PFSK-1 (cell line): ENCODE measurements around the gene NXT1.

ENCODE experiments used
- FOXP2 ChIP-seq: optimal IDR thresholded peaks from 2 replicates; pipeline ENCODE3; 2011; ENCODE audit warnings: borderline replicate concordance, control low read depth, inconsistent platforms; ENCODE audit not compliant: insufficient read depth; ENCODE audit errors: extremely low read length, extremely low read depth
- POLR2AphosphoS5 ChIP-seq: IDR thresholded peaks from 2 replicates; pipeline ENCODE4 v1.6.1; 2012; ENCODE audit warnings: low read depth, mild to moderate bottlenecking, control low read depth, low read length, moderate library complexity
- SIN3A ChIP-seq: IDR thresholded peaks from 2 replicates; pipeline ENCODE4 v1.6.1; 2012; ENCODE audit warnings: mild to moderate bottlenecking, low read length, moderate library complexity, borderline replicate concordance; ENCODE audit not compliant: insufficient read depth
- TAF1 ChIP-seq: IDR thresholded peaks from 2 replicates; pipeline ENCODE4 v1.6.1; 2012; ENCODE audit warnings: low read length, control low read depth, borderline replicate concordance; ENCODE audit not compliant: insufficient read depth
- TF ChIP-seq, protein P1 (sequence below), 2 experiments: IDR thresholded peaks; 2 replicates each; pipeline versions ENCODE4 v1.6.1 to v1.8.0; 2011 to 2012; ENCODE audit warnings: low read depth in 2 of 2, low read length in 2 of 2, control low read depth in 1 of 2, inconsistent platforms in 1 of 2, mild to moderate bottlenecking in 1 of 2, moderate library complexity in 1 of 2; ENCODE audit not compliant: insufficient read depth in 1 of 2

Gene NXT1

DNA sequence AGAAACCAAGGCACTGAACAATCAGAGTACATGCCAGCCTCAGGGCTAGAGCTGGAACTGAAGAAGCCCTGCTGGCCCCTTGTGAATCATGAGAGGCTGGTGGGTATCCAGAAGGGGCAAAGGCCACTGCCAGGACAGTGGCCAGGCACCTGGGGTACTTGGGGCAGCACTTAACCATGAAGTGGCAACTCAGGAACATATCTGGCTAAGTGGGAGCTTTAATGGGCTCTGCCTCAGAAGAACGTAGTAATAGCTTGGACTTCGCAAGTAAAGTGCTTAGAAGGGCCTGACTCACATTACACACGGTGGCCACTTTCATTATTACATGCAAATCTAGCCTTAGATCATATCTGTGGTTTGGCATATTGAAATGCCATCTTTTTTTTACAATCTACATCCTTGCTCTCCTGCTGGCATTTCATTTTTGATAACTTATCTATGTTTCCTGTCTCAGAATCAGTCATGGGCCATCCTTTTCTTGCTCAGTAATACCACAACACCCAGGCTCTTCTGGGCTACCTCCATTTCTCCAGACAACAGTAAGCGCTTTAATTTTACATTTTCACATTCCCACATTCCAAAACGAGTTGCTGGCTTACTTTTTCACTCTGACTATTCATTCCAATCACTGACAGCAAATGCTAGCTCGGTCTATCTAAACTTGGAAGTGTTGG is 49.1 kb downstream of the NXT1 start:
- TF ChIP-seq SIN3A (no peak), FOXP2 (no peak), TAF1 (no peak), POLR2AphosphoS5 (no peak)
- TF ChIP-seq, protein P1, sequence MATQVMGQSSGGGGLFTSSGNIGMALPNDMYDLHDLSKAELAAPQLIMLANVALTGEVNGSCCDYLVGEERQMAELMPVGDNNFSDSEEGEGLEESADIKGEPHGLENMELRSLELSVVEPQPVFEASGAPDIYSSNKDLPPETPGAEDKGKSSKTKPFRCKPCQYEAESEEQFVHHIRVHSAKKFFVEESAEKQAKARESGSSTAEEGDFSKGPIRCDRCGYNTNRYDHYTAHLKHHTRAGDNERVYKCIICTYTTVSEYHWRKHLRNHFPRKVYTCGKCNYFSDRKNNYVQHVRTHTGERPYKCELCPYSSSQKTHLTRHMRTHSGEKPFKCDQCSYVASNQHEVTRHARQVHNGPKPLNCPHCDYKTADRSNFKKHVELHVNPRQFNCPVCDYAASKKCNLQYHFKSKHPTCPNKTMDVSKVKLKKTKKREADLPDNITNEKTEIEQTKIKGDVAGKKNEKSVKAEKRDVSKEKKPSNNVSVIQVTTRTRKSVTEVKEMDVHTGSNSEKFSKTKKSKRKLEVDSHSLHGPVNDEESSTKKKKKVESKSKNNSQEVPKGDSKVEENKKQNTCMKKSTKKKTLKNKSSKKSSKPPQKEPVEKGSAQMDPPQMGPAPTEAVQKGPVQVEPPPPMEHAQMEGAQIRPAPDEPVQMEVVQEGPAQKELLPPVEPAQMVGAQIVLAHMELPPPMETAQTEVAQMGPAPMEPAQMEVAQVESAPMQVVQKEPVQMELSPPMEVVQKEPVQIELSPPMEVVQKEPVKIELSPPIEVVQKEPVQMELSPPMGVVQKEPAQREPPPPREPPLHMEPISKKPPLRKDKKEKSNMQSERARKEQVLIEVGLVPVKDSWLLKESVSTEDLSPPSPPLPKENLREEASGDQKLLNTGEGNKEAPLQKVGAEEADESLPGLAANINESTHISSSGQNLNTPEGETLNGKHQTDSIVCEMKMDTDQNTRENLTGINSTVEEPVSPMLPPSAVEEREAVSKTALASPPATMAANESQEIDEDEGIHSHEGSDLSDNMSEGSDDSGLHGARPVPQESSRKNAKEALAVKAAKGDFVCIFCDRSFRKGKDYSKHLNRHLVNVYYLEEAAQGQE (IDR thresholded peaks at IDR 0.05; ENCODE audit: insufficient read depth in 1 of 2, low read depth in 2 of 2, low read length in 2 of 2), result no peak

DNA sequence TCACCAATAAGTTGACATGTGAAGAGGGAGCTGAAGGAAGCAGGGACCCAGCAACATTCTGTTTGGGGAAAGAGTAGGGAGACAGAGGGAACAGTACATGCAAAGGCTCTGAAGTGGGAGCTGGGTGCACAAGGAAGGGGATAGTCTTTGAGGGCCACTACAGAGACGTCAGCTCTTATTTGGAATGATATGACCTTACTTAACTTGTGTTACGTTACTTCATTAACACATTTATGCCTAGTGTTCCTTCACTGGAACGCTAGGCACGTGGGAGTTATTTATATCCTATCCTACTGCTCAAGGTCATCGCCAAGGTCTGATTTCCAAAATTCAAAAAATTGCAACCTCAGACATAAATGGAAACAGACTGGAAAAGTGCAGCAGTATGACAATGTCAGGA is 50.5 kb downstream of the NXT1 start:
- TF ChIP-seq, protein P1 (IDR thresholded peaks at IDR 0.05; ENCODE audit: insufficient read depth in 1 of 2, low read depth in 2 of 2, low read length in 2 of 2), result no peak
- TF ChIP-seq TAF1 (no peak), POLR2AphosphoS5 (no peak), SIN3A (no peak), FOXP2 (no peak)

DNA sequence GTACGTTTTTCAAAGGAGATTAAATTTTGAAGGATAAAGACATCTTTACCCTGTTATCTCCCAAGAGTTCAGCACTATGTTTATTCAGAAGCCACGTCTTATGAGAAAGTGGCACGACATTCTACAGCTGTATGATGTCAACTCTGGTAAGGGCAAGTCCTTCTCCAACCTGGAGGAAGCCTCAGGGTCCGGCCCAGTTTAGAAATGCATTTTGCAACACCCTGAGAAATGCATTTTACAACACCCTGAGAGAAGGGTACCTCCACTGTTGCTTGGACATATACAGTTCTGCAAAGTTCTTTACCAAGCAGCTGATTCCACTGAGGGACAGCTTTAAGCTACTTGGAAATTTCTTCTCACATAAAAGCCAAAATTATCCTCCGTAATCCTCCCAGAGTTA is 53.2 kb downstream of the NXT1 start:
- no peak for TF ChIP-seq TAF1
- no peak for TF ChIP-seq POLR2AphosphoS5
- TF ChIP-seq, protein P1 (IDR thresholded peaks at IDR 0.05; ENCODE audit: insufficient read depth in 1 of 2, low read depth in 2 of 2, low read length in 2 of 2), result no peak
- no peak for TF ChIP-seq FOXP2
- TF ChIP-seq SIN3A, result no peak

DNA sequence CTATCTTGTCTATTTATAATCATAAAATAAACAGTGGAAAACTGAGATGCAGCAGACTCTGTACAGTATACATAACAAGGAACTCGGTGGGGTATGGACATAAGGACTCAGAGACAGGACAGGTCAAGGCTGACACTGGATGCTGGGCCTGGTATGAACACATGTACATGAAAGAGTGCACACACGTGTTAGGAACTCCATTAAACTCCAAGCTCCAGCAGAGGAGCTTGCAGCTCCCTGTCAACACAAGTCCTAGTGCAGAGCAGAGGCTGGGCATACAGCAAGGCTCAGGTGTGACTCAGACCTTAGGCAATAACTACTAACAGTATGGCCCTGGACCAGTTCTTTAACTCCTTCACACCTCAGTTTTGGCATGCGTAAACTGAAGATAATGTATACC is 53.6 kb downstream of the NXT1 start:
- TF ChIP-seq TAF1 (no peak), FOXP2 (no peak), POLR2AphosphoS5 (no peak), SIN3A (no peak)
- TF ChIP-seq, protein P1 (IDR thresholded peaks at IDR 0.05; ENCODE audit: insufficient read depth in 1 of 2, low read depth in 2 of 2, low read length in 2 of 2), result no peak
